GM12865 (cell line): ENCODE data around the gene VWF.

Experiments used
- DNase-seq: peaks from one replicate; pipeline ENCODE4 v3.0.0; 2010; ENCODE audit warnings: low read depth
- H3K4me3 ChIP-seq: 2 replicates; pipeline ENCODE4 v1.5.1; 2011; ENCODE audit warnings: mild to moderate bottlenecking, low read depth, low read length, control low read depth
- CTCF ChIP-seq: IDR thresholded peaks from 2 replicates; pipeline ENCODE4 v1.5.1; 2011; ENCODE audit warnings: low read length, control low read depth, low read depth, inconsistent platforms; ENCODE audit not compliant: insufficient read depth; ENCODE audit errors: missing control alignments

VWF gene

GRCh38 chr12:5904441-5904840 is 220.0 kb downstream of the VWF start:
- no peak for DNase-seq
- H3K4me3 ChIP-seq: no peak overlapping the region
- no peak for TF ChIP-seq CTCF

- H3K4me3 ChIP-seq: no peak overlapping the region
- no peak for DNase-seq
- TF ChIP-seq CTCF: no peak
These were observed 221.7 kb downstream of the VWF start for GRCh38 chr12:5902736-5903135.

- no peak for DNase-seq
- H3K4me3 ChIP-seq: no peak overlapping the region
- no peak for TF ChIP-seq CTCF
These were observed 223.1 kb downstream of the VWF start for GRCh38 chr12:5901416-5901815.

GRCh38 chr12:5900533-5901205 is 223.8 kb downstream of the VWF start:
- no peak for DNase-seq
- H3K4me3 ChIP-seq: no peak overlapping the region
- no peak for TF ChIP-seq CTCF

- no peak for DNase-seq
- H3K4me3 ChIP-seq: no peak overlapping the region
- no peak for TF ChIP-seq CTCF
These were observed 224.4 kb downstream of the VWF start for GRCh38 chr12:5900076-5900475.

GRCh38 chr12:5899675-5900074 is 224.8 kb downstream of the VWF start:
- H3K4me3 ChIP-seq: no peak overlapping the region
- TF ChIP-seq CTCF: no peak
- DNase-seq: no peak

GRCh38 chr12:5898874-5899273 is 225.6 kb downstream of the VWF start:
- TF ChIP-seq CTCF: no peak
- no peak overlapping the region for H3K4me3 ChIP-seq
- no peak for DNase-seq
